GM19324 (cell line): ENCODE data around the gene EVPL.
"Not testable (repeated sequence)": the region's sequence is repeated elsewhere in the genome, so short reads cannot be mapped to it uniquely, and the experiment has no call there.

Experiments
- ATAC-seq: cut with Tn5 transposase; IDR thresholded peaks from one replicate; pipeline ENCODE4 v1.9.1; 2021; ENCODE audit warnings: mild to moderate bottlenecking, moderate library complexity; ENCODE audit not compliant: unreplicated experiment, low FRiP score

Gene EVPL

DNA sequence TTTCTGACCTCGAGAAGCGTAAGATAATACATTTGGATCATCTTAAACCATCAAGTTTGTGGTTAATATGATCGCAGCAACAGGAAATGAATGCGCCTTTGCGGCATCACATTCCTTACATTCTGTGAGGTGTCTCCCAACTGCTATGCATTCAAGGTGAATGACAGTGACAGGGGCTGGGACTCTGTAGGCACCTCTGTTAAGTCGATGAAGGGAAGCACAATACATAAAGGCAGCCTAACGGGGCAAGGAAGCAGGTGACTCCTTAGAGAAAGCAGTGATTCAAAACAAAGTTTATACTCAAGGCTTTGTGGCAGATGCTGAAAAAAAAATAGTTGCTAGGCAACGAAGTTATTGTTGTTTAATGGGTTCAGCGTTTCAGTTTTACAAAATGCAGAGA is 21.6 kb upstream of the EVPL start:
- ATAC-seq = no peak

DNA sequence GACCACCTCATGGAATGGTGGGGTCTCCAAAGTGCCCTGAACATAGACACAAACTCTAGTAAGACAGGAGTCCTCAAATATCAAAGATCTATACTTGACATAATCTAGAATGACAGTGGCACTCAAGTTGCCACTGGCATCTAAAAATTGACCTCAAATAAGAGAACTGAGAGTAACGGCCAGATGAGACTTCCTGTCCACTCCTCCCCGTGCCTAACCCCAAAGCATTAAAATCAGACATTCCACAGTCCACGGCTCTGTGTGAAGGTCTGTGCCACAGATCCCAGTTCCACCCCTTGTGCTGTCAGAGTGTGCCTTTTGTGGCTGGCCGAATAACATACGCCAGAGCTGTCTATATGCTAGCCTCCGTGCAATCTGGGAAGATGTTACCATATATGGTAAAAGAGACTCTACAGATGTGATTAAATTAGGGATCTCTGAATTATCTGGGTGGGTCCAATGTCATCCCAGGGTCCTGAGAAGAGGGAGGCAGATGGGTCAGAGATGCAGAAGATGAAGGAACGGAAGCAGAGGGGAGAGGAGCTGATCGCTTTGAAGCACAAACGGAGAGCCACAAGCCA is 21.0 kb upstream of the EVPL start:
- ATAC-seq = no peak

DNA sequence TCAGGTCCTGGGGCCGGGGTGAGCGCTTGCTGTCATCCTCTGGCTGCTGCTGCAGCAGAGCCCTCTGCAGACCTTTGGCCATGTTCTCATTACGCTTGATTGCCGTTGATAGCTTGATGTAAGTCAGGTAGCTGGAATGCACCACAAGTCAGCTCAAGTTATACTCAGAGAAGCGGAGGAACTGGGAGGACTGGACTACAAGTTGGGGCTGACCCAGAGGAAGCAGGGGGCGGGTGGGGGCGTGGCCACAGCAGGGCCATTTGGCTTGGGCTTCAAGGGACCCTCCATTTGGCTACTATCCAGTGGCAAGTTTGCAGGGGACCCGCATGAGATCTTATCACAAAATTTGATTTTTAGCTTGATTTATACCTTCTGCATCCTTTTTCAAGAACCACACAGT is 19.0 kb upstream of the EVPL start:
- no peak for ATAC-seq

DNA sequence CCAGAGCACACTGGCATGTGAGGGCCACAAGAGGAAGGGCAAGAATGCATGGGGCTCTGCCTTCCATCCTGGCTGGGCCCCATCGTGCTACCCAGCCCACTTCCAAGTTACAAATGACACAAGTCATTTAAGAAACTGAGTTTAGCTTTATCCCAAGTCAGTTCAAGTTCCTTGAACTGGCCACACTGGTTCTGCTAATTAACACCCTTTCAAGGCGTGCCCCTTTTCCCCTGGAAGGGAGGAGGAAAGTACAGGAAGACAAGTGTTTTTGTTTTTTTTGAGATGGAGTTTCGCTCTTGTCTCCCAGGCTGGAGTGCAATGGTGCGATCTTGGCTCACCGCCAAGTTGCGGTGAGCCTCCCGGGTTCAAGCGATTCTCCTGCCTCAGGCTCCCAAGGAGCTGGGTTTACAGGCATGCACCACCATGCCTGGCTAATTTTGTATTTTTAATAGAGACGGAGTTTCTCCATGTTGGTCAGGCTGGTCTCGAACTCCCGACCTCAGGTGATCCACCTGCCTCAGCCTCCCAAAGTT is 17.4 kb upstream of the EVPL start:
- ATAC-seq = not testable (repeated sequence)

DNA sequence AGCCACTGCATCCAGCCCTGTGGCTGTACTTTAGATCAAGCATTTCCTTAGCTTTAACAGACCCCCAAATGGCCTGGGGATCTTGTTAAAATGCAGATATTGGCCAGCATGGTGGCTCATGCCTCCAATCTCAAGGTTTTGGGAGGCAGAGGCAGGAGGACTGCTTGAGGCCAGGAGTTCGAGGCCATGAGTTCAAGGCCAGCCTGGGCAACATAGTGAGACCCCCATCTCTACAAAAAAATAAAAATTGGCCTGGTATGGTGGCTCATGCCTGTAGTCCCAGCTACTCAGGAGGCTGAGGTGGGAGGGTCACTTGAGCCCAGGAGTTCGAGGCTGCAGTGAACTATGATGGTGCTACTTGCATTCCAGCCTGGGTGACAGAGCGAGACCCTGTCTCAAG is 15.8 kb upstream of the EVPL start:
- not testable (repeated sequence) for ATAC-seq

DNA sequence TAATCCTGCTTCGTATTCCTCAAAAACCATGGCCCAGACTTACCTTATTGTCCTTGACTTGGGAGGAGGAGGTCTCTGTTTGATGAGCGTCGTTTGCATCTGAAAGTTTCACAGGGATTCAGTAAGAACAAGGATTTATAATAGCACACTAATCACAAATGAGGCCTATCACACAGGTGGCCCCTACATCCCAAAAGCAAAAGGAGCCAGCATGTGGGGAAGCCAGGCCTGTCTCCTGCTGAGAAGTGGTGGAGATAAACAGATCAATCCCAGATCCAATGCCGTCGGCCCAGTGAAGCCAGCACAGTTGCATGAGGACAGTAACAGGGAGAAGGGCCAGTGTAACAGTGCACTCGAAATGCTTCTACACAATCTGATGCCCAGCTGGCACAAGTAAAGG is 13.3 kb upstream of the EVPL start:
- ATAC-seq = no peak

DNA sequence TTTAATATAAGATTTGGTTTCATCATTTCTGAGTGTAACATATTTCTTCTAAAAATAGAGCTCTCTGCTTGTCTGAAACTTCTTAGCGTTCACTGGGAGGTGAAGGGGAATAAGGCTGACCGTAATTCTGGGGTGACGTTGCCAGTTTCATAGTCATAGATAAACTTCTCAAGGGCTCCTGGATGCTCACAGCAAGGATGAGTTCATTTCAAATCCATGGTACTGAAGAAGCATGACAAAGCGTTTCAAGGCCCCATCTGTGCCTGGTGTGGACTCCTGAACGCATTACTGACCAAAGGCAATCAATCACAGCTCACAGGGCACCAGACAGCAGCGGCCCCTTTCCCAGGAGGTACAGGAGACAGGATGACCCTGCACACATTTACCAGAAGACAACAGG is 12.0 kb upstream of the EVPL start:
- no peak for ATAC-seq

DNA sequence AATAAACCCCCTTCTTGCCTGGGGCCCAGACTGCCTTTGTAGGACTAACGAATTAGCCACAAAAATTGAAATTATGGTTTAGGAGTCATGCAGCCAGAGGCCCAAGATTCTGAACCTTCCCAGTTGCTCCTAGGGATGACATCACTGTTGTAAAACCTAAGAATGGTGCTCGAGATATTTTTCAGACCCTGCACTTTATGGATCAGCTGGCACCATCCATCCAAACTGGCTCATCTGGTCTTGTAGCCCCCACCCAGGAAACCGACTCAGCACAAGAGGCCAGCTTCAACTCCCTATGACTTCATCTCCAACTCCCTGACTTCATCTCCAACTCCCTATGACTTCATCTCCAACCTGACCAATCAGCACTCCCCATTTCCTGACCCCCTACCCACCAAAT is 10.9 kb upstream of the EVPL start:
- ATAC-seq = no peak

DNA sequence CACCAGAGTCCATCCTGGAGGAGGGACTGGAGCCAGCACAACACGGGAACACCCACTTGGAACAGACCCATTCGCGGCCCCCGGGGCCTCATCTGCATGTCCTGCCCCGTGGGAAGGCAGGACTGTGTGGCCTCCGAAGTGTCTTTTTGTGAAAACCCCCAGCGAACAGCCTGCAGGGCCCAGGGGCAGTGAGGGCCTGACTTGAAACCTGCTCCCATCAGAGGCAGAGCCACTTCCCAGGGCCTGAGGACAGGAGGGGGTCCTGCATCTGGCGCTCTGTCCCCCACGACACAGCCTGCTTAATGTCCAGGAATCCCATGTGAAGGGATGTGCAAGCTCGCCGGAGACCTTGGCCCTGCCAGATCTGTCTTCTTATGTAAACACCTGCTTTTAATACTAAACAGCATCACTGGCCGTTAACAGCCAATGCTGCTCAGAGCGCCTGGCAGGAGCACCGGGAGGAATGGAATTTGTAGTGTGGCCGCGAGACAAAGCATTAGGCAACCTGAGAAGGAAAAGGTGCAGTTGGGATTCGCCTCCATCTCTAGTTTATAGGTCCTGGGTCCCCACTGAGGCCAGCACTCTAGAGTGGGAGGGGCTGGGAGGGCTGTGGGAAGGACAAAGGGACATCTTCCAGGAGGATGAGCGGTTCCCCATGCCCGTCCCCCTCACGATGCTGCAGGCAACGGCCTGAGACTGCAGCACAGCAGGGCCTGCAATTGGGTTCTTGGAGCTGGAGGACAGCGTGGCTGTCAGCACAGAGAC is 9.6 kb upstream of the EVPL start:
- ATAC-seq = no peak

DNA sequence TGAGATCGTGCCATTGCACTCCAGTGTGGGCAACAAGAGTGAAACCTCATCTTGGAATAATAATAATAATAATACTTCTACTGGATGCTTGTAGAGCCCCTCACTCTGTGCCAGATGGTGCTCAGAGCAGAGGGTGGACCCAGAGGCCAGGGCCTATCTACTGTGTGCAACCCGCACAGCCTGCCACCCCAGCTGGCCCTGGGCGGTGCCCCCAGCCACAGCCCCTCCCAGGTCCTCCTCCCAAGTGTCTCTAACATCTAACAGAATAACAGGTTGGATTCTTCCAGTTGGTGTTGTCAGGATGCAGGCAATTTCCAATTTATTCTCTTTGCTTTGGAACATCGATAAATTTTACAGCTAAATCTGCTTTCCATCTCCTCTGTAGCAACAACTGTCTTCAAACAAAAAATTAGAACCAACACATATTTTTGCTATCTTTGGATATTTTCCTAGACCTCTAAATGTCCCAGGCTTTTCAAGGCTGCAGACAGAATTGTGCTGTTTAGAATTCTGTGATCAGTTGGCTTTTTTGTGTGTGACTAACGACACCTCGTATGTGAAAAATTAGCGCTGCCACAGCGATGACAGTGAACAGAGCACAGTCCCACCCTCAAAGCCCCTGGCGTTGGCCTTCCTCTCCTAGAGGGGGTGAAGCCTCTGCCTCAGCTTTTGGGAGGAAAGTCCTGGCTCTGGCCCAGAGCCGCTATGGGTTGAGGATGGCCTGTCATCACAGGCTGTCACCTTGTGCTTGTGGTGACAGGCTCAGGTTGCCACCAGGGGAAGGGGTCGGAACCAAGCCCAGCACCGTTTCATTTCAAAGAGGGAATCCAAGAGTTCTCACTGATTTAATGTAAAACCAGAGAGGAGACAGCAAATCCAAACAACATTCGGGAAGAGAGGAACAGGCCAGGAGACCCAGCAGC is 7.6 kb upstream of the EVPL start:
- no peak for ATAC-seq

DNA sequence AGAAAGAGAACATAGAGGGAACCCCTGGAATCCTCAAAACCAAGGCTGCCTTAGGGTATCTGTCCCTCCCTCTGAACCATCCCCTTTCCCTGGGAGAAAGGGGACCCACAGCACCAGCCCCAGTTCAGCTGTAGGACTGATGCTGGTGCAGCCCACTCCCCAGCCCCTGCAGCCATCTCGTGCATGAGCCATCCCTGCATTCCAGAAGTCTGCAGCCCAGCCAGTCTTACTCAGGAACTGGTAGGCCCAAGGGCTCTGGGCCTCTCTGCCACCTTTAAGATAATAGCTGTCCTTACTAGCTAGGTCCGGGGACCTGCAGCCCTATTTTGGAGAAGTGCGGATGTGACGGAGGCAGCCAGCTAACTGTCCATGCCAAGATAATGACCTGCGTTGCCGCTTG is 6.0 kb upstream of the EVPL start:
- ATAC-seq = no peak

DNA sequence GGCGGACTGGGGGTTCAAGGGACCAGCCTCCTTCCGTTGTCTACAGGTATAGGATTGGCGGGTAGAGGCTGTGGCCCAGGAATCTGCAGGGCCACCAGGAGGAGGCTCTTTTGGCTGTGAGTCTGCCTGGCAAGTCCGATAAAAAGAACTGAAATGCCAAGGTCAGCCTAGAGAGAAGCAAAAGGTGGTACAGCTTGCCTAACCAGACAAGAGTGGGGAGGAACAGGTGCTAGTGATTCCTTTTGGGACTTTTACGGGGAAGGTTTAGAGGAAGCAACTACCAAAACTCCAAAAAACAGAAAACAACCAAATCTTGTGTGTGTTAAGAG is 5.6 kb upstream of the EVPL start:
- no peak for ATAC-seq

DNA sequence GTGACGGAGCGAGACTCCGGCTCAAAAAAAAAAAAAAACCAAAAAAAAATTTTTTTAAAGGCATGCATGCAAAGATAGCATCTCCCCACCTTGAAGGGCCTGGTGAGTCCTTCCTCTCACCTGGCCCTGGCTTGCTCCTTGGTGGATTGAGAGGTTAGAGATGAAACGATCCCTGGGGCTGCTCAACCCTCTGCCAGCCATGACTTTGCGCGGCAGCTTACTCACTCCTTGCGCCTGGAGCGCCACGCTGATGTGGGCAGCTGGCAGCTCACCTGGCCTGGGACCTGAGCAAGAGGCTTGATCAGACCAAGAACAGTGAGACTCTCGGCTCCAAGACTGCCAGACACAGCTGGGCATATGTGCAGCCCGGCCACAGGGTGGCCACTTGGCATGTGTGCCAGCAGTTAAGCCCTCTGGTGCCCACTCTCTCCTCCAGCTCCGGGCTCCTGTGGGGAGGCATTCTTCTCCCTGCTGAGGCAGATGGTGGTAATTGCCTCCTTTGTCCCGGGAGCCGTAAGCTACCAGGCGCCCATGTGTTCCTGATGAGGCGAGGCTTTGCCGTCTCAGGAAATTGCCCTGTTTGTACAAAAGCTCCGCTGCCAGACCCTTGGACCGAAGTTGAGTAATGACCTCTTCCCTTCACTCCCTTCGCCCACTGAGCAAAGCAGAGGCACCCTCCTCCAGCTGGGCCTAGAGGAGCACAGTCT is 5.1 kb upstream of the EVPL start:
- ATAC-seq = no peak

DNA sequence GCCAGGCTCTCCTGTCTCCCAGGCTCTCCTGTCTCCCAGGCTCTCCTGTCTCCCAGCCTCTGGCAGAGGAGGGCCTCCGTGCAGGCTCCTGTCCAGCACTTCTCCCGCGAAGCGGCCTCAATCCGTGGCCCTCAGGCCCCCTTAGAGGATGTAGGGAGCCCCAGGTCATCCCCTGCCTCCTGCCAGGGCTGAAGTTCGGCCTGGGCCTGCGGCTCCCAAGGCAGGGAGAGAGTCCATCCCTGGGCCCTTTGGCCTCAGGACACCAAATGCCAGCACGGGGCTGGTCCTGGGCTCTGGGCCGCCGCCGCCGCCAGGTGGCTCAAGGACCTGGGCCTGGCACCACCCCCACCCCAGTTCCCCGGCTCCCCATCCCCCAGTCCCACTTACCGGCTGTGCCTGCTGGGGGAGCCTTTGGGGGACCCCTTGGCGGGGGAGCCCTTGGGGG is 370 bp downstream of the EVPL start:
- no peak for ATAC-seq

DNA sequence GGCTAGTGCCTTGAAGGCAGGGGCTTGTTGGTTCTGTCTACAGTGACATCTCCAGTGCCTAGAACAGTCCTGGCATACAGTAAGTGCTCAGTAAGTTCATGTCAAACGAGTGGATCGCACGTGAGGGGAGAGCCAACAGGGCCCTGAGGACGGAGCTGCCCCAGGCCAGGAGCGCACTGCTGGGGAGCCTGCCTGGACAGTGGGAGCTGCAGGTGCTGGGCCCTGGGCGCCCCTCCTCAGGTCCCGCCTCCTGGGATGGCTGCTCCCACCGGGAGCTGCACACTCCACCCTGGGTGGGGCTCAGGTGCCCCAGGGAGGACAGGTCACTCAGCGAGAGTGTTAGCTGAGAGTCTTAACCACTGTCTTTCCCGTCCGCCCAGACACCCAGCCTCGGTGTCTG is 1.8 kb downstream of the EVPL start:
- no peak for ATAC-seq

DNA sequence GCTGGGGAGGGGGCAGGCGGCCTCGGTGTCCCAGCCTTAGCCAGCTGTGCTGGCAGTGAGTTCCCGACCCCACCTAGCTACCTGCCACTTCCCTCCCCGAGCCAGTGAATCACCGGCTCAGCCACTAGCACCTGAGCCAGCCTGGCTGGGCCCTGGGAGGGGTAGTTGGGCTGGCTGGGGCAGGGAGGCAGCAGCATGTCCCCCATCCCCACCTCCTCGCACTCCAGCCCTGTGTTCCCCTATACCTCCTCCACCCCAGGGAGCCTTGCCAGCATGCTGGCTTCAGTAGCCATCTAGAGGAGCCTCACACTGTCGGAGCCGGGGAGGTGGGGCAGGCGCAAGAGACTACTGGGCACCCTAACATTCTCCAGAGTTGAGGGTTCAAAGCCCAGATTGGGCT is 2.8 kb downstream of the EVPL start:
- ATAC-seq = no peak

DNA sequence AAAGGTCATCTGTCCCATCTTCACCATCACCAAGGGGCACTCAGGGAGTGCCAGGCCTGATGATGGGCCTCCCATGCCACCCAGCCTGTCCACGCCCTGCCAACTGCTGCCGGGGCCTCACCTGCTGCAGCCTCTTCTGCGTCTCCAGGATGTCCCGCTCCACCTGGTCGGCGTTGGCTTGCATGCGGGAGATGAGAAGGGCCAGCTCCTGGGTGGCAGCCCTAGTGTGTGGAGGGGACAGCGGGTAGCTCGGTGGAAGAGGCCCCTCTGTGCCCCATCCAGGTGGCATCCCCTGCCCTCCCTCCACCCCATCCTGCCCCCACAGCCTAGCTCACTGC is 3.2 kb downstream of the EVPL start:
- ATAC-seq = no peak

DNA sequence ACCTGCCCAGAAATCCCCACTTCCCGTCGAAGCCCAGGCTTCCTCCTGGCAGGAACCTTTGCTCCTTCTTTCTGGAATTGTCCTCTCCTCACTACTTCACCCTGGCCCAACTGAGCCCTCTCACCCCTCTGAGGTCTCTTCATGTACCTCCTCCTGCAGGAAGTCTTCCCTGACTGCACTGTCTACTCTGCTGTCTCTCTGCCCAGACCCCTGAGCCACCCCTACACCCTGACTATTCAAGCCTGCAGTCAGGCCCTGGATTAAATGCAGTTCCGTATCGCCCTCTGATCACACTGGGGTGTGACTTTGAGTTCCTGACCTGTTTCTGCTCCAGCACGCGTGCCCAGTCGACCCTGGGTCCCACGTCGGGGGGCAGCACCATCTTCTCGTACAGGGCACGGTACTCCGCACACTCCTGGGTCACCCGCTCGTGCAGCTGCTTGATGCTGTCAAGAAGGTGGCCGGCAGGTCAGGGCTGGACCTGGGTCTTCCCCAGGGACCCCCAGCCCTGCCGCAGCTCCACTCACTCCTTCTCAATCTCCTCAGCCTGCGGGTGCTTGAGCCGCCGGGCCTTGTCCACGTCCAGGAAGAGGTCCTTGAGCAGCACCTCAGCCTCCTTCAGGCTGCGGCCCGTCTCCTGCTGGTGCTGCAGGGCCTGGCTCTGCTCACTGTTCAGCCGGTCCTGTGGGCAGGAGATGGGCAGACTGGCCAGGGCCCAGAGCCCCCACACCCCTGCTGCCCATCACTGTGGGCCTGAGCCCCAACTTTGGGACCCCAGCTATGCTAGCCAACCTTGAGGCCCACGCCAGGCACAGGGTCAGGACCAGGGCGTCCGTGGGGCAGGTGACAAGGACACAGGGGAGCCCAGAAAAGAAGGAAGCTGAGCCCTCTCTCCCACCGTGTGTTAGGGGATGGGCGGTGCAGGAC is 3.9 kb downstream of the EVPL start:
- no peak for ATAC-seq

DNA sequence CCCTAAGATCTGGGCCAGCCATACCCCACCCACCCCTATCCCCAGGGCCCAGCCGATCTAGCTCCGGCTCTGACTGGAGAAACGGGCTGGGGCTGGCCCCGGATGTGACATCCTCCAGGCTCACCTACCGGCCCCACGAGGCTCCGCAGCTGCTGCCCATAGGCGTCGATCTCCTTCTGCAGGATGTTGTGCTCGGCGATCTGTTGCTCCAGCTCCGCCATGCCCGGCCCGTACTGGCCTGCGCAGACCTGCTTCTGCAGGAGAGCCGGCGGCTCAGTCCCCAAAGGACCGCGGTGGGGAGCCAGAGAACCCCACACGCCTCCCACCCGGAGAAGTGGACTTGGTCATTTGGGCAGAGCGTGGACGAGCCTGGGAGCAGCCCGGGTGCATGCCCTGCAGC is 4.8 kb downstream of the EVPL start:
- ATAC-seq = no peak
